Hepatic stellate cell (primary cell): ENCODE data around the gene GP1BA.

ENCODE experiments used
- DNase-seq: peaks from one replicate; pipeline ENCODE4 v3.0.0; 2011; ENCODE audit warnings: low spot score

The GP1BA gene

DNA sequence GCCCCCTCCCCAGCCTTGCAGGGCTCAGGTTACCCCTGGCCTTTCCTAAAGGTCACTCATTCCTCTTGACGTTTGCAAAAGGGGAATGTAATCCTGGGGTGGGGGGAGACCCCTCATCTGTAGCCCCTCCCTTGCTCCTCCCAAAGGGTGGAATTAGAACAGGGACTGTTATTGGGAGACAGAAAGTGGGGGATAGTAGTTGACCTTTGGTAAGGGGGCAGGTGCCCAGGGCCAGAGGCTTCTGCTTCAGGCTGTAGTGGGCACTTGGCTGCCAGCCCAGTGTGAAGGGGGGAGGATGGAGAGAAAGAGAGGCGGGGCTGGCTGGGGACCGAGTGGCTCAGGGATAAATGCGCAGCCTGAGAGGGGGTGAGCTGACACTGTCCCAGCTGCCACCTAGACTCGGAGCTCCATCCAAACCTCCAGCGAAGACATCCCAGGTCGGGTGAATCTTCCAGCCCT is 18.7 kb downstream of the GP1BA start, which contains the start of gene ENO3:
TSS of gene ENO3 (plus strand) at position 374 of the 459 bp plus-strand sequence. CDS start 711 bp downstream, outside the sequence.
- no peak for DNase-seq

DNA sequence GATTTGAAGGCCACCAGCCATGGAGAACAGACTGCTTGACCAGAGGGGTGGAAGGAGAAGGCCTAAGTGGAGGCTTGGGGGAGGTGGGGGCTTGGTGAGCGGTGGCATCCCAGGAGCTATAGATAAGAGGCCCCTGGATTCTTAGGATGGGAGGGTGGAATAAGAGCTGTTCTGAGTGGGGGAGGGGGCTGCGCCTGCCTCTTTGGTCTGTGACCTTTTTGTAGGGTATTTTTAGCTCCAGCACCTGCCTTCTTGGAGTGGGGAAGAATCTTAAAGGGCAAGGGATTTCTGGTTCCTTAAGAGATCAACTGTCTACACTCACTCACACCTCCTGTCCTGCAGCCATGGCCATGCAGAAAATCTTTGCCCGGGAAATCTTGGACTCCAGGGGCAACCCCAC is 19.4 kb downstream of the GP1BA start:
- no peak for DNase-seq

DNA sequence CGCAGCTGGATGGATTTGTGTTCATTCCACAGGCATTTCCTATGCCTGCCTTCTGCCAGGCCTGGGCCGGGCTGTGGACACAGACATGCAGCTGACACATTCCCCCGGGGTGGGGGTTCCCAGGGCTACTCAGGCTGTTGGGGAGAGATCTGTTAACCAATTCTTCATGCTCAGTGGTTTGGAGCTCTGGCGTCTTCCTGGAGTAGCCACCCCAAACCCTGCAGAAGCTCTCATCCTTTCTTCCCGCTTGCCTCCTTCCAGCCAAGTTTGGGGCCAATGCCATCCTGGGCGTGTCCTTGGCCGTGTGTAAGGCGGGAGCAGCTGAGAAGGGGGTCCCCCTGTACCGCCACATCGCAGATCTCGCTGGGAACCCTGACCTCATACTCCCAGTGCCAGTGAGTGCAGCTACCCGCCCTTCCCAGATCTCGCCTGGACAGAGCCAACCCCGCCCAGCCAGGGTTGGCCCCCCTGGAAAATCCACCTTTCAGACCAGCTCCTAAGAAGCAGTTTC is 21.4 kb downstream of the GP1BA start:
- DNase-seq = peak; percentile 76

DNA sequence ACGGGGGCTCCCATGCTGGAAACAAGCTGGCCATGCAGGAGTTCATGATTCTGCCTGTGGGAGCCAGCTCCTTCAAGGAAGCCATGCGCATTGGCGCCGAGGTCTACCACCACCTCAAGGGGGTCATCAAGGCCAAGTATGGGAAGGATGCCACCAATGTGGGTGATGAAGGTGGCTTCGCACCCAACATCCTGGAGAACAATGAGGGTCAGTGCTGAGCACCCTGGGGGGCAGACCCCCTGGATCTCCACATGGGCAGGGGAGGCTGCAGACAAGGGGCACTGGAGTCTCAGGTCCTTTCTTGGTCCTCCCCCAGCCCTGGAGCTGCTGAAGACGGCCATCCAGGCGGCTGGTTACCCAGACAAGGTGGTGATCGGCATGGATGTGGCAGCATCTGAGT is 23.0 kb downstream of the GP1BA start:
- no peak for DNase-seq

DNA sequence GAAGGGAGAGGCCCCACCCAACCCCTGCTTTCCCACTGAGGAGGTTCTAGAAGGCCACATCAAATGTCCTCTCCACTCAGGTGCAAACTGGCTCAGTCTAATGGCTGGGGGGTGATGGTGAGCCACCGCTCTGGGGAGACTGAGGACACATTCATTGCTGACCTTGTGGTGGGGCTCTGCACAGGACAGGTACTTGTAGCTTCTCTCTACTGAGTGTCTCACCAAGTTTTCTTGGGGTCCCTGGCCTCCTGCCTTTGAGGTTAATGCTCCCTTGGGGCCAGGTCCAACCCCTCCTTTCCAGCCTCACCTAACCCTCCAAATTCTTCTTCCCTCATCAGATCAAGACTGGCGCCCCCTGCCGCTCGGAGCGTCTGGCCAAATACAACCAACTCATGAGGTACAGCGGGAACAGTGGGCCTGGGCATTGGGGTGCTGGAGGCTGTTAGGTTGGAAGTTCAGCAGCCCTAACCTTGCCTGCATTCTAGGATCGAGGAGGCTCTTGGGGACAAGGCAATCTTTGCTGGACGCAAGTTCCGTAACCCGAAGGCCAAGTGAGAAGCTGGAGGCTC is 24.5 kb downstream of the GP1BA start:
- DNase-seq = no peak

DNA sequence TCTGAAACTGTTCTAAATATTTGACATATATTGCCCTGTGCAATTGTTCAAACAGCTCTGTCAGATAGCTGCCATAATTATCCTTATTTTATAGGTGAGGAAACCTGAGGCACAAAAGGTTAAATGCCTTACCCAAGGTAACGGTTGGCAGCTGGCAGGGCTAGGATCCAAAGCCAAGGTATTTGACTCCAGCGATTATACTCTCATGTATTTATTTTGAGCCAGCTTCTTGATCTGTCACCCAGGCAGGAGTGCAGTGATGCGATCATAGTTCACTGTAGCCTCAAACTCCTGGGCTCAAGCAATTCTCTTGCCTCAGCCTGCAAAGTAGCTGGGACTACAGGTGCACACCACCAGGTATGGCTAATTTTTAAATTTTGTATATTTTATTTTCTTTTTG is 26.0 kb downstream of the GP1BA start:
- DNase-seq = no peak

DNA sequence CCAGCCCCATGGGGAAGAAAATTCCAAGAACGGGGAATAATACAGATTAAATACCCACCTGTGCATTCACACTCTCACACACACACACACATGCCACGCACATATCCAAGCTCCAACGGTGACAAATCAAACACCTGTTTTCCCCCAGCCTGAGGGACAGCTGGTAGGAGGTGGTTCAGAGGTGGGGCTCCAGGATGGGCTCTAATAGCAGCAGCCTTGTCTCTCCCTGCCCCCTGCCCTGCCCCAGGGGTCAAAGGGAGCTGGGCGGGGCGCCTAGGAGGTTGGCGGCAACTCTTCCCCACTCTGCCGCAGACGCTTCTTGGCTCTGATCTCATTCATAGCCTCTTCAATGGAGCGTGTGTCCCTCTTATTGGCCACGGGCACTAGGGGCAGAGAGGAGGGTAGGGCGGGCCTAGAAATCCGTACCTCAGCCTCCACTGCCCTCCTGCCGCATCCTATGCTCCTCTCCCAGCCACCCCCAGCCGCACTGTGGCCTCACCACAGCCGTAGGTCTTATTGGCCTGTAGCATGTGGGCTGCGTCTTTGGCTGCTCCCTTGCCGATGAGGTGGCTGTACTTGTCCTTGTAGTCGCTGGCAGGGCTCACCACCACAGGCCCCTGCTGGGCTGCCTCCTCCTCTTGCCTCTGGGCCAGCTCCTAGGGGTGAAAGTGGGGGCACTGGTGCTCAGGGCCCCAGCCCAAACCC is 27.3 kb downstream of the GP1BA start:
- no peak for DNase-seq

DNA sequence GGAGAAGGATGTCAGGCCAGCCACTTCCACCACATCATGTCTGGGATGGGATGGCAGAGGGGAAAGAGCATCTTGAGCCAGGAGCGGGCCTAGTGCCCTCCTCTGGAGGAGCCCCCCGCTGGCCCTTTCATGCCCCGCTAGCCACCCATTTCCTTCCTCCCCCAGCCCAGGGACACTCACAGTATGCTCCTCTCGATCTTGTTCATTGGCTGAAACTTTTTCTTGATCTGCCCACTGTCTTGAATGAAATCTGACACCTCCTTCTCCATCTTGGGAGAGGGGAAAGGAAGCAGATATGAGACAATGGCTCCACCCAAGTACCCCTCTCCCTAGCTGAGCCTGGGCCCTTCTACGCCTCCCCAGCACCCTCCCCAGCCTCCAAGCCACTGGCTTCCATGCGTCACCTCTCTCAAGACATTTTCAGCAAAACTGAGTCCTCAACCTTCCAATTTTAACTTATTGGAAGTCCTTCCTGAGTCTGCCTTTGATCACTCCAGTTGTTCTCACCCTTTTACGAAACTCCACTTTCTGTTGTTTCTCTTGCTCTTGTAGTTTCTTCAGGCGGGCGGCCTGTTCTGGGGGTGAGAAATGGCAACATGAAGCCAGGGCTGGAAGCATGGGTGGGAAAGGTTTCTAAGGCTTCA is 28.3 kb downstream of the GP1BA start:
- no peak for DNase-seq

DNA sequence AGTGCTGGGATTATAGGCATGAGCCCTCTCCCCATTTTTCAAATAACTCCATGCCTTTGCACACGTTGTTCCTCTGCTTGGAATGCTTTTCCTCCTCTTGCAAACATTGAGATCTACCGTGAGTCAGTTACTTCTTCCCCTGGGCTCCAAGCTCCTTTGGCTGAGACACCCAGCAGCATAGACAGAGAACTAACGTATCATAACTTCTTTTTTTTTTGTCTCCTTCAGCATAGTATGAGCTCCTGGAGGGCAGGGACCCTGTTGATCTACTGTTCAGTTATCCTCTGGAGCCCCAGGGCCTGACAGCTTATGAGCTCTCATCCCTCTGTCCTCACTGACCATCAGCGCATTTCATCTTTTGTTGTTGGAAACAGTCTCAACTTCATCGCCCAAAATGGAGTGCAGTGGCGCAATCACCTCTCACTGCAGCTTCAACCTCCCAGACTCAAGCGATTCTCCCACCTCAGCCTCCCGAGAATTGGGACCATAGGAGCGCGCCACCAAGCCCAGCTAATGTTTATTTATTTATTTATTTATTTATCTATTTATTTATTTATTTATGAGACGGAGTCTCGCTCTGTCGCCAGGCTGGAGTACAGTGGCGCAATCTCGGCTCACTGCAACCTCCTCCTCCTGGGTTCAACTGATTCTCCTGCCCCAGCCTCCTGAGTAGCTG is 33.4 kb downstream of the GP1BA start:
- no peak for DNase-seq

DNA sequence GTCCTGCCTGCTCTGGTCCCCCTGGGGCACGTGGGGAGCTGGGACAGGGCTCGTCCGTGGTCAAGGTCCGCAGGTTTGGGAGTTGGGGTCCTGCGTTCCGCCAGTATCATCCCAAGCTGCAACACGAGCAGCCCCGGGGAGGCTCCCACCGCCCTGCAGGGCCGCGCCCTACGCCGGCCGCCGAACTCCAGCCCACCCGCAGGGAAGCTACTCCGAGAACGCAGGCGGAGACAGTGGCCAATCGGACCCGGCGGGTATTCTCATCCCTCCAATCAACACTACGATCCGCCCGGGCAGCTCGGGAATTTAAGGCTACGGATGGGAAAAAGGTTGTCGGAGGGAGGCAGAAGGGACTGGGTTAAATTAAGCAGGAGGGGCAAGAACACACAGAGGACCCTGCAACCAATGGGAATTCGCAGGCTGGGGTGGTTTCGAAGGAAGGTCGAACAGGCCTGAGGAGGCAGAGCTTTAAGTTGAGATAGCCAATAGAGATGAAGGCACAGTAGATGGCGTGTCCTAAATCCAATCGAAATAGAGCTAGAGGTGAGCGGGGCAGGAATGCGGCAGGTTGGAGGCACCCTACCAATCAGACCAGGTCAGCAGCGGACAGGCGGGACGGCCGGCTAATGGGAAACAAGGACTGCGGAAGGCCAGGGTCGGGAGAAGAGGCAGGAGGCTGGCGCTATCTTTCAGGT is 34.9 kb downstream of the GP1BA start:
- peak; percentile 100 for DNase-seq

DNA sequence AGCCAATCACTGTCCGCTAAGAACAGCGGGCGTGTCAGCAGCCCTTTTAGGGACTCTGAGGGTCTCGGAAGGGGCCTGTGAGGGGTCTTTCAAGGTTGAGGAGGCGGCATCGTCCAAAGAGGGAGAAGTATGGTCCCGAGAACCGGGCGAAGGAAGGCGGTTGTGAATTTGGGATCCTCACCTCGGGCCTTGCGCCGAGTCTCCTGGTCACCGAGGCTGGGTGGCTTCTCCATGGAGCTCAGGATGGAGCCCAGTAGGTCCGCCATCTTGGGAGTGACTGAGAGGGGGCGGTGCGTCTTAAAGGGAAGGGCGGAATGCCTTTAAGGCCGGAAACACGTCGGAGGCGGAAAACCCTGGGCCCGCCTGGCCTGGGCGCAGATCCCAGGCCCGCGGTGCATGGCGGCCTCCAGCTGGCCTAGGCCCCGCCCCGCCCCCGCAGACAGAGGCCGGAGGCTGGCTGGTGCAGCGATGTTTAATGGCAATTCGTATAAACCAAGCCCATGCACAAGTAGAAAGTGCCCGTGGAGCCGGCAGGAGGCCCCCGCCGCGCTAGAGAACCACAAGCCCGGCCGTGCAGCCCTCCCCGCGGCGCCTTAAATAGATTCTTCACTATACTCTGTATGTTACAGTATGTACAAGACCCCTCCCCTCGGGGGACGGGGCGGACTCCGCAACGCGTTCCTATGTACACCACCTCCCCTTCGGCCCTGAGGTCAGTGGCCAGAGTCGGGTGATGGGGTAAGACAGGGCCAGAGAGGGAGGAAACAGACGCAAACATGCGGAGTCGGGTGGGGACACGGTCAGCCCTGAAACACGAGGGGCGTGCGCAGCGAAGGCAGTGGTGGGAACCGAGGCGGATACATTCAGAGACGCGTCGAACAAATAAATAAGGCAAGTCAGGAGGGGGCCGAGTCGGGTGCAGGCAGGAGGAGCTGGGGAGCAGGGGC is 35.7 kb downstream of the GP1BA start, which contains the start of gene SPAG7:
TSS of gene SPAG7 (minus strand) at position 279 of the 947 bp plus-strand sequence. CDS start at position 266, 13 bp downstream.
- DNase-seq = peak; percentile 93

DNA sequence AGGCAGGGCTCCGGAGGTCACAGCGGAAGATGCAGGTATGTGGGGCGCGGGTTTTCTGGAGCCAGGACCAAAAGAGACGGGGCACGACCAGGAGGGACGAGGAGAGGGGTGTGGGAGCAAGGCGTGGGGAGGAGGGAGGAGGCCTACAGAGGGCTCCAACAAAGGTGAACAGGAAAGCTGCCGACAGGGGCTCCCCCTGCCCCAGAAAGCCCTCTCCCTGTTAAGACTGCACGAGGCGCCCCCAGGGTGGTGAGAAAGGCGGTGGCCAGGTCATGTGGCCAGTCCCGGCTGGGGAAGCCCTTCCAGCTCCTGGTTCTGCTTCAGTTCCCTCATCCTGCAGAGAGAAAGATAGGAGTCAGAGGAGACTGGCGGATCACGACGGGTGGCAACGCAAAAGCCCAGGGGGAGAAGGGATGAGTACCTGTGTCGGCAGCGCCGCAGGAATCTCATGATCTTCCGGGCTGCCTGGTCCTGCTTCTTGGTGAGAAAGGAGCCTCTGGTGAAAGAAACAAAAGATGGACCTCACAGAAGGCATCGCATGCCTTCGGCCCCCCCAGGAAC is 36.5 kb downstream of the GP1BA start:
- no peak for DNase-seq

DNA sequence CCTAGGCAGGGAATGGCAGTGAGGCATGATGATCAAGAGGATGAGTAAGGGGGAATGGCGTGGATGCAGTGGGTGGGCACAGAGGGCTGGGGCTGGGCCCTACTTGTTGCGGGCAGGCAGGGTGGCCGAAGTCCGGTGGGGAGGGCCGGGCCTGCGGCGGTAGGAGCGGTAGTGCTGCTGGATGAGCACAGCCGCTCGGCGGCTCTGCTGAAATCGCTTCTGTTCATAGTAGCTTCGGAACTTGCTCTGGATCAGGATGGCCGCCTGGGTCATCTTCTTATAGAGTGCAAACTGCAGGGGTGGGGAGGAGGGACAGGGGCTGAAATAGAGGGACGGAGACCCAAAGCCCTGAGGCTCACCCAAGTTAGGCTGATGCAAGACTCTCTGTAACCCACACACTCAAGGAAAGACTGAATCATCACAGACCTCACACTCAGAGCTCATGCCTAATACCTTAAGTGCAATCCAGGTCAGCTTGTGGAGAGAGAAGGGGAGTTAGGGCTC is 37.0 kb downstream of the GP1BA start:
- DNase-seq = peak; percentile 78

DNA sequence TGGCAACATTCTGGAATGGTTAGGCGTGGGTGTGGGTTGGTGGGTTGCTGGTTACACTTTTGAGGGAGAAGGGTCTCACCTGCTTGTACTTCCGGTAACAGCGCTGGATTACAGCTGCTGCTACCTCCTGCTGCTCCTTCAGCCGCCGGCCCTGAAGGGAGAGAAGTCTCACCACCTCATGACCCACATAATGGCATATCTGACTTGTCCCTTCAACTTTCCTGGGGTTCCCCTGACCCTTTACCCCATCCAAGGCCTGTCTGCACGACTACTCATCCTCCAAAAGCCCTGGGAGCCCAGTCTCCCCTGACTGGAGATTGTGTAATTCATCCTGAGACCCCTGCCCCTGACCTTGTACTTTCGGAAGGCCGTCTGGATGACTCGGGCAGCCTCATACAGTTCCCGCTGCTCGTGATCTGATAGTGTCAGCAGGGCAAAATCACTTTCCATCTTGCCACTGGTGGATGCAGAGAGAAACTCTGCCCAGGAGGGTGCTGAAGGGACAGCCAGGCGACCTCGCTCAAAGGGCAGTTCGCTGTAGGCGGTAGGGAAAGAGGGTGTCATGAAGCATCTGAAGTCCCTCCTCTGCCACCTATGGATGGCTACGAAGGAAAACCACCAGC is 37.6 kb downstream of the GP1BA start:
- no peak for DNase-seq

DNA sequence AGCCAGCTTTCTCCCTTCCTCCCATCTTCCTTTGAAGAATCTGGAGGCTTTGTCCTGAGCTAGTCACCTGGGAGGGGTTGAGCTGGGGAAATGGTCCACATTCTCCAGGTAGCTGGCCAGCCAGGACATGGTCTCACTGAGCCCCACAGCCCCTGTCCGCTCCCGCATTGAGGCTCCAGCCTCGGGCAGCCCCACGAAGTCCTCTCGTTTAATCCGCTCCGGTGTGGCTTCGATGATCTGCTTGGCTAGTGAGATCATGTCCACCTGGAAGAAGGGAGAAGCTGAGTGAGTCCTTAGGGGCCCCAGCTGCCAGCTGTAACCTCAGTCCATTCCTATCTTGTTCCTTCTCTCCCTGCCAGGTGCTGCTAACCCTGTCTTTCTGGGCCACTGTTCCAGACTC is 38.2 kb downstream of the GP1BA start:
- no peak for DNase-seq

DNA sequence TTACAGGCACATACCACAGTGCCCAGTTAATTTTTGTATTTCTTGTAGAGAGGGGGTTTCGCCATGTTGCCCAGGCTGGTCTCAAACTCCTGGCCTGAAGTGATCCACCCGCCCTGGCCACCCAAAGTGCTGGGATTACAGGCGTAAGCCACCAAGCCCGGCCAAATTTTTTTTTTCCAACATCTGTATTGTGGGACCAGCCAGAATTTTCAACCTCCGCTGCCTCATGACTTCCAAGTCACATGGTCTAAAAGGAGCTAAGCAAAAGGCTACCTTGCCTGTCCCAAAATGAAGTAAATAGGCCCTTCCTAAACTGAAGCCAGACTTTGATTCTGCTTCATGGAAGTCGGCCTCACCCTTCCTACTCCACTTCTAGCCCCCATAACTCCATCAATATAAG is 39.7 kb downstream of the GP1BA start:
- DNase-seq = no peak

DNA sequence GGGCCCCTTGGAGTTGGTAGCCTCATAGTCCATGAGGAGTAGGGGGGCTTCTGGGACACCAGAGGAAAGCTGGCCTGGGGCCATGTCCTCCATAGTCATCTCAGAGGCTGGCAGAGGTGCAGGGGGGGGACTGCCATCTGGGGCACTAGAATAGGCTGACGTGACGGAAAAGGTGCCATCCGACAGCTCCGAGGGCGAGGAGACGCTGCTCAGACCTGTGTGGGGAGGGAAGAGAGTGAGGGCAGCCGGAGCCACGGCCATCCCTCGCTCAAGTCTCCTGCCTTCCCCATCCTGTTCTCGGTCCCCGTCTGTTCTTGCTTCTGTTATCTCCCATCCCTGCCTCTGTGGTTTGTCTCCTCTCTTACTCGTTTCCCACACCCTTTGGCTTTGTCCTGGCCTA is 40.2 kb downstream of the GP1BA start:
- DNase-seq = no peak

DNA sequence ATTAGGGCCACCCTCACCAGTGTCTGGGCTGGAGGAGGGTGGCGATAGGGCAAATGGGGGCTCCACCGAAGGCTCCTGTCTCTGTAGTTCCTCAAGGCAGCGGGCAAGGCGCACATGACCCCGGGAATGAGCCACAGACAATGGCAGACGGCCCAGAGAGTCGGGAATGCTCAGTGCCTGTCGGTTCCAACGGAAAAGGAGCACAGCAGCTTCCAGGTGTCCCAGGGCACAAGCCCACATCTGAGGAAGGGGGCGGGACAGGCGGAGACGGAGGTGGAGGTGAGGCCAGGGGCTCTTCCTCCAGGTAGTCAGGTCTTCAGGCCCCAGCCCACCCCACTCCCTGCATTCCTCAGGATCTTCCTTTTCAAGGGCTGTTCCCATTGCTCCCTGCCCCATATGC is 40.7 kb downstream of the GP1BA start:
- DNase-seq = no peak

DNA sequence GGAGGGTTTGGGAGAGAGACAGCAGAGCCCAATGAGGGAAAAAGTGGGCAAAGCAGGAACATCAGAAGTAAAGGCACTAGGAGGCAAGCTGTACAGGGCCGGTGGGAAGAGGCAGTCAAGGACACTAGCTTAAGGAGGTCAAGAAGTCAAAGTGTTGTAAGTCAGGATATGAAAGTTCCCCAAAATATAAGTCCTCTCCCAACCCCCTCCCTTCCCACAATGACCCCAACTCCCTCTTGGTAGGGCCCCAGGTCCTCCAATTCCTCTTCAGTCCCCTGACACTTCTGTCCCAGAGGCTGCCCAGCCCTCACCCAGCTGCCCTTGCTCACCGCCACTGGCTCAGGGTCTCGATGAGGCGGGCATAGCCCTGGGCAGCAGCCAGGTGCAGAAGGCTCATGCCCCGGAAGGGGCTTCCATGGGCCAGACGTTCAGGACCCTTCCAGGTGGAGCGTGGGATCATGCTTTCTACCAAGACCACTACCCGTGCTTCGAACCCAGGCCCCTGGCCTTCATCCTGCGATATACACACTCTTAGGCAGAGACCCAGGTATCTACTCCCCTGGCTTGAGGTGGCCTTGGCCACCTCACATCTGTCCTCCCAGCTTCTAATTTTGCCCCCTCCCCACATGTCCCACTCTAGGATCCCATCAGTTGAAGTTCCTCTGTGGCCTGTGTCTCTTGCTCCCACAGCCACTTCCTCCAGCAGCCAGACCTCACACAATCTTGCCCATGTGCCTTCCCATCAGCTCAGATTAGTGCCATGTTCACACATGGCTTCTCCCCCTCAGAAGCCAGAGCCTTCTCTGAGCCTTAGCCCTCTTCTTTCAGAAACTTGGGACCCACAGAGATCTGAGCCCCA is 41.4 kb downstream of the GP1BA start:
- DNase-seq = no peak
